Measurements from ENCODE around the gene FEM1B. TPM values are rescaled to one million over a fixed set of nuclear protein-coding genes. Genes with fewer than 3 reads are reported as not detected.

Gene FEM1B
- polyA plus RNA-seq, 3 donors, result 21.5 to 26.4 (median 26.0) TPM

- no peak overlapping the region for H3K9ac ChIP-seq (ENCODE audit: insufficient read depth, low read length, poor library complexity, severe bottlenecking)
- H3K4me1 ChIP-seq (ENCODE audit: control insufficient read depth in 1 of 2, insufficient read depth in 2 of 2, low read length in 2 of 2), result peaks cover 0 to 5% of the 10 kb centered on the region in 2 donors
- H2AFZ ChIP-seq (ENCODE audit: insufficient read depth, low read depth, low read length, poor library complexity, severe bottlenecking), result no peak overlapping the region
- H3K36me3 ChIP-seq (replicated peaks in 1 of 2; ENCODE audit: control insufficient read depth in 1 of 2, insufficient read depth in 2 of 2, low read length in 2 of 2), result no peaks in the 10 kb centered on the region
- peaks cover 0 to 15% (median 12%) of the 10 kb centered on the region in 3 donors for H3K27me3 Mint-ChIP-seq (ENCODE audit: low read depth in 3 of 3)
- no peaks in the 10 kb centered on the region for H4K20me1 ChIP-seq (ENCODE audit: insufficient read depth, low read length)
- peaks cover 10% of the 10 kb centered on the region for H3K4me1 Mint-ChIP-seq
- no peaks in the 10 kb centered on the region for H3K36me3 Mint-ChIP-seq
- intact Hi-C loops (cut with micrococcal nuclease), result no loop called here
- 37% methylated on average over 8 of the region's 9 CpGs for WGBS (ENCODE audit: insufficient coverage)
- H3K4me3 ChIP-seq (replicated peaks in 1 of 3; ENCODE audit: low read depth in 2 of 3, low read length in 3 of 3), result no peak overlapping the region
- no peak overlapping the region for H3K27ac ChIP-seq (ENCODE audit: low read depth in 1 of 2, low read length in 2 of 2)
- no peaks in the 10 kb centered on the region for H3K79me2 ChIP-seq (ENCODE audit: insufficient read depth, low read length)
- H3K4me2 ChIP-seq (replicated peaks; ENCODE audit: extremely low read depth, low read length, poor library complexity, severe bottlenecking), result no peak overlapping the region
- H3K4me3 Mint-ChIP-seq, result no peak overlapping the region
- H3K27me3 ChIP-seq (ENCODE audit: control insufficient read depth in 2 of 2, insufficient read depth in 2 of 2, low read length in 2 of 2), result no peaks in the 10 kb centered on the region
- no peak for TF ChIP-seq CTCF (IDR thresholded peaks at IDR 0.05)
- DNase-seq, result no peak
- H3K27ac Mint-ChIP-seq, result peak overlapping the region in 1 of 7 donors; percentile 51
- peaks cover 0 to 2% (median 0%) of the 10 kb centered on the region in 7 donors for H3K9me3 Mint-ChIP-seq
- H3K9me3 ChIP-seq (replicated peaks in 1 of 2; ENCODE audit: control insufficient read depth in 1 of 2, insufficient read depth in 1 of 2, low read length in 2 of 2), result no peaks in the 10 kb centered on the region
These were observed 57.1 kb downstream of the FEM1B start for GRCh38 chr15:68334661-68335124.

DNA sequence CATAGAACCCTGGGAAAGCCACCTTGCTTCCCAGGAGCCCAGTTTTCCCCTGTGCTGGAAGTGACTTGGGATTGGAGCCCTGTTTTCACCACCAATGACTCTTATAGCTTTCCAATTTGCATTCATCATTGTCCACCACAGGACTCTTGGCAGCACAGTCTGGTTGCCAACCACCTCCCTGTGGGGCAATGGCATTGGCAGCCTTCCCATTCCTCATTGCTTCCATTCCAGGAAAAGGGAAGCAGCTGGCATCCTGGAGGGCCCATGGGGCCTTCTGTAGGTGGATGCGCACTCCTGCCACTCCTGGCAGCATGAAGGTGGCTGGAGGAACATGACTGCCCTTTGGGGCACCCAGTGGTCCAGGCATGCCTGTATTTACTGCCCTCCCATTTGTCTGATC is 57.7 kb downstream of the FEM1B start:
- H3K4me1 ChIP-seq (ENCODE audit: control insufficient read depth in 1 of 2, insufficient read depth in 2 of 2, low read length in 2 of 2), result peaks cover 0 to 5% of the 10 kb centered on the region in 2 donors

More for the DNA sequence above, 57.7 kb downstream of the FEM1B start:
- H4K20me1 ChIP-seq (ENCODE audit: insufficient read depth, low read length), result no peaks in the 10 kb centered on the region
- Mint-ChIP-seq H3K4me1 (peaks cover 10% of the 10 kb centered on the region), H3K36me3 (no peaks in the 10 kb centered on the region), H3K27ac (no peak overlapping the region), H3K27me3 (ENCODE audit: low read depth in 3 of 3) (peaks cover 0 to 16% (median 13%) of the 10 kb centered on the region in 3 donors), H3K9me3 (peaks cover 0 to 2% (median 0%) of the 10 kb centered on the region in 7 donors), H3K4me3 (no peak overlapping the region)
- no peaks in the 10 kb centered on the region for H3K27me3 ChIP-seq (ENCODE audit: control insufficient read depth in 2 of 2, insufficient read depth in 2 of 2, low read length in 2 of 2)
- no peak overlapping the region for H2AFZ ChIP-seq (ENCODE audit: insufficient read depth, low read depth, low read length, poor library complexity, severe bottlenecking)
- H3K4me2 ChIP-seq (replicated peaks; ENCODE audit: extremely low read depth, low read length, poor library complexity, severe bottlenecking), result no peak overlapping the region
- DNase-seq, result no peak
- intact Hi-C loops (cut with micrococcal nuclease), result no loop called here
- H3K9me3 ChIP-seq (replicated peaks in 1 of 2; ENCODE audit: control insufficient read depth in 1 of 2, insufficient read depth in 1 of 2, low read length in 2 of 2), result no peaks in the 10 kb centered on the region
- TF ChIP-seq CTCF (IDR thresholded peaks at IDR 0.05), result no peak
- WGBS (ENCODE audit: insufficient coverage), result no CpG with 5 or more reads among the region's 1 CpG
- no peak overlapping the region for H3K9ac ChIP-seq (ENCODE audit: insufficient read depth, low read length, poor library complexity, severe bottlenecking)
- no peak overlapping the region for H3K27ac ChIP-seq (ENCODE audit: low read depth in 1 of 2, low read length in 2 of 2)
- no peak overlapping the region for H3K4me3 ChIP-seq (replicated peaks in 1 of 3; ENCODE audit: low read depth in 2 of 3, low read length in 3 of 3)
- H3K79me2 ChIP-seq (ENCODE audit: insufficient read depth, low read length), result no peaks in the 10 kb centered on the region
- H3K36me3 ChIP-seq (replicated peaks in 1 of 2; ENCODE audit: control insufficient read depth in 1 of 2, insufficient read depth in 2 of 2, low read length in 2 of 2), result no peaks in the 10 kb centered on the region
